Endothelial cell of umbilical vein (primary cell): ENCODE results near the gene RASGEF1C. TPM values are rescaled to one million over a fixed set of nuclear protein-coding genes. Genes with fewer than 3 reads are reported as not detected.

Source experiments
- BruUV-seq: library from RNA; stranded (reverse); fragments of 400-500 nt; replicated peaks from 2 replicates; lab custom pipeline; 2021; lab: Mats Ljungman, UMichigan
- CTCF ChIA-PET: fragments of 300-600, 350-600 bp; sonication (Branson Sonifier 250); formaldehyde crosslinking; loops from one replicate; lab custom pipeline; 2021; ENCODE audit warnings: antibody characterized with exemption, inconsistent platforms; lab: Charles Lee
- POLR2A ChIA-PET: fragments of 300-600, 350-600 bp; sonication (Branson Sonifier 250); formaldehyde crosslinking; loops from one replicate; lab custom pipeline; 2021; ENCODE audit warnings: antibody characterized with exemption, inconsistent platforms; lab: Charles Lee
- DNase-seq: peaks from one replicate; pipeline ENCODE4 v3.0.0-alpha.2; 2011; ENCODE audit warnings: low read depth, low spot score
- FAIRE-seq: peaks from 2 replicates; lab custom pipeline; 2011; peaks lifted over from hg19 to GRCh38; lab: Jason Lieb, UNC
- H2AFZ ChIP-seq: 2 replicates; pipeline ENCODE4 v1.6.0; 2012; ENCODE audit warnings: low read depth, low read length, control low read depth, inconsistent platforms
- H3K27ac ChIP-seq: 2 replicates; pipeline ENCODE4 v1.5.1; 2011; ENCODE audit warnings: low read depth, mild to moderate bottlenecking, control low read depth, low read length, moderate library complexity; ENCODE audit not compliant: insufficient read depth
- H3K27me3 ChIP-seq, 2 experiments: 2 replicates each; pipeline versions ENCODE4 v1.6.0 to v1.6.1; 2011; ENCODE audit warnings: low read length in 2 of 2, mixed read lengths in 1 of 2; ENCODE audit not compliant: control insufficient read depth in 2 of 2, insufficient read depth in 2 of 2
- H3K36me3 ChIP-seq, 2 experiments: 2 replicates in 1 of 2; 3 replicates in 1 of 2; pipeline ENCODE4 v1.5.1; 2011; ENCODE audit warnings: low read length in 2 of 2, mild to moderate bottlenecking in 1 of 2, moderate library complexity in 1 of 2; ENCODE audit not compliant: control insufficient read depth in 2 of 2, insufficient read depth in 2 of 2; ENCODE audit errors: extremely low read depth in 1 of 2
- H3K4me1 ChIP-seq: 3 replicates; pipeline ENCODE4 v1.5.1; 2011; ENCODE audit warnings: mild to moderate bottlenecking, low read length; ENCODE audit not compliant: control insufficient read depth, insufficient read depth; ENCODE audit errors: extremely low read depth
- H3K4me2 ChIP-seq: 2 replicates; pipeline ENCODE4 v1.6.1; 2011; ENCODE audit warnings: low read length, control low read depth, mixed read lengths; ENCODE audit not compliant: insufficient read depth
- H3K4me3 ChIP-seq, 3 experiments: fragments of 200-600 bp in 1 of 3; sonication (generic), shearing (Covaris generic) in 1 of 3; replicated peaks in 1 of 3; 2 replicates each; pipeline ENCODE4 v1.5.1; 2011 to 2016; ENCODE audit warnings: control low read depth in 3 of 3, low read length in 3 of 3, mild to moderate bottlenecking in 2 of 3, inconsistent platforms in 1 of 3, low read depth in 1 of 3, moderate library complexity in 1 of 3; ENCODE audit not compliant: insufficient read depth in 1 of 3
- H3K79me2 ChIP-seq: 2 replicates; pipeline ENCODE4 v1.6.0; 2012; ENCODE audit warnings: low read length, inconsistent platforms; ENCODE audit not compliant: control insufficient read depth, insufficient read depth
- H3K9ac ChIP-seq: replicated peaks from 2 replicates; pipeline ENCODE3; 2011; ENCODE audit warnings: low read length, control low read depth; ENCODE audit not compliant: insufficient read depth; ENCODE audit errors: extremely low read depth
- H3K9me1 ChIP-seq: replicated peaks from 3 replicates; pipeline ENCODE4 v1.6.0; 2011; ENCODE audit warnings: mild to moderate bottlenecking, low read length; ENCODE audit not compliant: control insufficient read depth, insufficient read depth; ENCODE audit errors: extremely low read depth
- H3K9me3 ChIP-seq: replicated peaks from 2 replicates; pipeline ENCODE4 v1.5.1; 2012; ENCODE audit warnings: low read length, inconsistent platforms; ENCODE audit not compliant: control insufficient read depth, insufficient read depth
- H4K20me1 ChIP-seq: replicated peaks from 2 replicates; pipeline ENCODE3; 2011; ENCODE audit warnings: mild to moderate bottlenecking, low read length; ENCODE audit not compliant: control insufficient read depth, insufficient read depth; ENCODE audit errors: extremely low read depth
- CTCF ChIP-seq, 2 donors: IDR thresholded peaks; 1 replicate in 1 of 2; 2 replicates in 1 of 2; pipeline ENCODE4 v1.5.1; 2011; ENCODE audit warnings: low read length in 2 of 2, mild to moderate bottlenecking in 2 of 2, moderate library complexity in 2 of 2, control low read depth in 1 of 2, inconsistent platforms in 1 of 2, low read depth in 1 of 2; ENCODE audit not compliant: insufficient read depth in 1 of 2; ENCODE audit errors: extremely low read depth in 1 of 2
- FOS ChIP-seq: IDR thresholded peaks from 2 replicates; pipeline ENCODE4 v1.6.1; 2011; ENCODE audit warnings: mild to moderate bottlenecking, low read length, moderate library complexity, borderline replicate concordance; ENCODE audit not compliant: insufficient read depth
- POLR2AphosphoS5 ChIP-seq: IDR thresholded peaks from 2 replicates; pipeline ENCODE4 v1.6.1; 2012; ENCODE audit warnings: low read depth, mild to moderate bottlenecking, control low read depth, low read length, moderate library complexity; ENCODE audit not compliant: insufficient read depth
- dilution Hi-C: fragments of 300-500 bp; cut with MboI; formaldehyde crosslinking; loops from one replicate; pipeline ENCODE4 v1.15.0; 2019; ENCODE audit warnings: low sequenced_read_pairs; ENCODE audit not compliant: extremely low pct_ligation_motif_present
- intact Hi-C: fragments of 100-400 bp; cut with micrococcal nuclease; formaldehyde crosslinking; loops from one replicate; pipeline ENCODE4 v1.10.0; 2022
- polyA plus RNA-seq, 4 experiments: library from polyadenylated mRNA; depleted of rRNA in 3 of 4; stranded (reverse) in 3 of 4; unstranded in 1 of 4; fragments of >200 nt; gene quantifications; 2 replicates each; pipeline versions ENCODE4 v1.2.1 to v1.2.3, GENCODE V29; 2011 to 2012; ENCODE audit warnings: missing spikeins in 1 of 4
- total RNA-seq: library from RNA; stranded (reverse); gene quantifications from 2 replicates; pipeline ENCODE4 v1.2.3, GENCODE V29; 2021

RASGEF1C gene
- total and polyA plus RNA-seq, 2 donors (not counting 3 experiments of a cell fraction or from before 2014, with no cell fraction given): not detected

- no peaks in the 10 kb centered on the region for H3K4me1 ChIP-seq
- FAIRE-seq (peak; percentile 43), DNase-seq (no peak)
- H3K36me3 ChIP-seq: no peaks in the 10 kb centered on the region
- ChIA-PET CTCF (interaction anchor here (1.5 kb wide), 1 partner anchor 584 kb away, joined by 4 read pairs; no protein-coding TSS in a partner anchor), POLR2A (no interaction called here)
- intact Hi-C loops (no loop called here), dilution Hi-C loops (no loop called here)
- no peaks in the 10 kb centered on the region for H3K27me3 ChIP-seq
- BruUV-seq: no TSS peak
- no peaks in the 10 kb centered on the region for H3K9me3 ChIP-seq
- no peak overlapping the region for H3K9ac ChIP-seq
- H3K27ac ChIP-seq: no peak overlapping the region
- no peaks in the 10 kb centered on the region for H3K79me2 ChIP-seq
- H2AFZ ChIP-seq: peak overlapping the region; percentile 62
- H3K4me3 ChIP-seq: no peak overlapping the region
- no peaks in the 10 kb centered on the region for H3K9me1 ChIP-seq
- no peak for TF ChIP-seq CTCF (IDR thresholded peaks at IDR 0.05; ENCODE audit: extremely low read depth in 1 of 2, insufficient read depth in 1 of 2, low read depth in 1 of 2, low read length in 2 of 2)
- peak; percentile 55 for TF ChIP-seq FOS
- TF ChIP-seq POLR2AphosphoS5: no peak
- H3K4me2 ChIP-seq: no peak overlapping the region
- no peaks in the 10 kb centered on the region for H4K20me1 ChIP-seq
Observed at GRCh38 chr5:180135128-180135955, 73.7 kb downstream of the RASGEF1C start.
